A549 (cell line): ENCODE data around the gene KRT35. TPM values are rescaled to one million over a fixed set of nuclear protein-coding genes. Genes with fewer than 3 reads are reported as not detected.

Experiments
- ATAC-seq, 2 experiments: fragments of 200-7000 bp in 1 of 2; fragments of >200 bp in 1 of 2; cut with Nextera tagmentation in 1 of 2; cut with Tn5 transposase in 1 of 2; 3 replicates each; pipeline versions ENCODE4 v1.8.0 to v1.9.1; 2018 to 2020; ENCODE audit warnings: mild to moderate bottlenecking in 1 of 2, moderate library complexity in 1 of 2
- CTCF ChIA-PET: fragments of 300-600 bp; sonication (Branson Sonifier 250); formaldehyde crosslinking; extraction: SDS; loops from one replicate; lab custom pipeline; 2021; ENCODE audit warnings: antibody characterized with exemption, inconsistent platforms; lab: Yijun Ruan, JAX
- POLR2A ChIA-PET: fragments of 350-600 bp; formaldehyde crosslinking; extraction: SDS; loops from one replicate; lab custom pipeline; 2021; ENCODE audit warnings: antibody characterized with exemption, inconsistent platforms; lab: Yijun Ruan, JAX
- DNase-seq, 2 experiments: peaks; one replicate each; pipeline versions ENCODE4 v3.0.0 to v3.0.0-alpha.2; 2011 to 2016; ENCODE audit warnings: low read depth in 1 of 2, low spot score in 1 of 2
- FAIRE-seq: peaks from 2 replicates; lab custom pipeline; 2011; peaks lifted over from hg19 to GRCh38; lab: Jason Lieb, UNC
- H3K27ac ChIP-seq, 2 experiments: fragments of >200 bp; sonication (Bioruptor Twin); formaldehyde crosslinking; 3 replicates each; pipeline ENCODE4 v1.5.1; 2016 to 2017
- H3K4me1 ChIP-seq: fragments of >200 bp; sonication (Bioruptor Twin); formaldehyde crosslinking; 3 replicates; pipeline ENCODE4 v1.6.1; 2016
- H3K4me2 ChIP-seq: fragments of >200 bp; sonication (Bioruptor Twin); formaldehyde crosslinking; 3 replicates; pipeline ENCODE4 v1.6.1; 2016
- H3K4me3 ChIP-seq: fragments of >200 bp; sonication (Bioruptor Twin); formaldehyde crosslinking; 3 replicates; pipeline ENCODE4 v1.5.1; 2016
- H3K9me3 ChIP-seq: fragments of >200 bp; sonication (Bioruptor Twin); formaldehyde crosslinking; 3 replicates; pipeline ENCODE4 v1.6.1; 2016
- BCL3 ChIP-seq: fragments of >200 bp; sonication (Bioruptor Twin); formaldehyde crosslinking; IDR thresholded peaks from 3 replicates; pipeline ENCODE4 v1.6.1; 2016
- BHLHE40 ChIP-seq: IDR thresholded peaks from 2 replicates; pipeline ENCODE4 v1.6.1; 2012; ENCODE audit warnings: low read depth, low read length, inconsistent platforms
- CHD4 ChIP-seq: fragments of 200-600 bp; sonication (generic); IDR thresholded peaks from 2 replicates; pipeline ENCODE4 v1.6.1; 2016; ENCODE audit warnings: antibody characterized with exemption, mild to moderate bottlenecking, borderline replicate concordance
- EHMT2 ChIP-seq: fragments of 200-600 bp; sonication (generic); IDR thresholded peaks from 2 replicates; pipeline ENCODE4 v1.6.1; 2016; ENCODE audit warnings: antibody characterized with exemption, low read depth, mild to moderate bottlenecking, moderate library complexity
- EP300 ChIP-seq, 2 experiments: fragments of >200 bp; sonication (Bioruptor Twin); formaldehyde crosslinking; IDR thresholded peaks; 2 replicates in 1 of 2; 3 replicates in 1 of 2; pipeline ENCODE4 v1.6.1; 2016 to 2017
- ESRRA ChIP-seq: fragments of 150-350 bp; IDR thresholded peaks from 2 replicates; pipeline ENCODE4 v1.6.1; 2014; ENCODE audit warnings: mild to moderate bottlenecking, low read length, borderline replicate concordance
- FOSL2 ChIP-seq, 2 experiments: fragments of 450-650 bp in 1 of 2; fragments of >200 bp in 1 of 2; sonication (Bioruptor Twin) in 1 of 2; formaldehyde crosslinking; IDR thresholded peaks; 2 replicates each; pipeline versions ENCODE4 v1.5.0 to v1.6.1; 2016 to 2020; ENCODE audit warnings: mild to moderate bottlenecking in 1 of 2, moderate library complexity in 1 of 2
- HDAC2 ChIP-seq: fragments of 200-600 bp; sonication (generic); IDR thresholded peaks from 2 replicates; pipeline ENCODE4 v1.6.1; 2016
- HES2 ChIP-seq: fragments of >200 bp; sonication (Bioruptor Twin); formaldehyde crosslinking; IDR thresholded peaks from 2 replicates; pipeline ENCODE4 v1.6.1; 2016
- HEYL ChIP-seq: fragments of 250-450 bp; sonication (Bioruptor Pico); IDR thresholded peaks from 2 replicates; pipeline ENCODE4 v1.8.0; 2021; ENCODE audit warnings: mild to moderate bottlenecking, moderate library complexity
- HOXB5 ChIP-seq: fragments of 250-450 bp; sonication (Bioruptor Pico); IDR thresholded peaks from 2 replicates; pipeline ENCODE4 v1.5.0; 2020; ENCODE audit warnings: mild to moderate bottlenecking, moderate library complexity
- JUN ChIP-seq, 2 experiments: fragments of >200 bp; sonication (Bioruptor Twin); formaldehyde crosslinking; IDR thresholded peaks; 2 replicates in 1 of 2; 3 replicates in 1 of 2; pipeline ENCODE4 v1.6.1; 2016 to 2017
- JUNB ChIP-seq: fragments of >200 bp; sonication (Bioruptor Twin); formaldehyde crosslinking; IDR thresholded peaks from 2 replicates; pipeline ENCODE4 v1.6.1; 2016
- NPAS2 ChIP-seq: fragments of 250-450 bp; sonication (Bioruptor Pico); IDR thresholded peaks from 2 replicates; pipeline ENCODE4 v1.8.0; 2022; ENCODE audit warnings: mild to moderate bottlenecking, moderate library complexity, borderline replicate concordance
- PBX3 ChIP-seq: IDR thresholded peaks from 2 replicates; pipeline ENCODE4 v1.6.1; 2012
- REST ChIP-seq: fragments of 200-600 bp; sonication (generic); IDR thresholded peaks from 2 replicates; pipeline ENCODE4 v1.6.1; 2016; ENCODE audit warnings: antibody characterized with exemption, mild to moderate bottlenecking, moderate library complexity
- USF2 ChIP-seq: fragments of 450-650 bp; IDR thresholded peaks from 2 replicates; pipeline ENCODE4 v1.6.1; 2014; ENCODE audit warnings: antibody characterized with exemption
- ZC3H11A ChIP-seq: fragments of 450-650 bp; IDR thresholded peaks from 2 replicates; pipeline ENCODE4 v1.6.1; 2014; ENCODE audit warnings: antibody characterized with exemption, mild to moderate bottlenecking
- ZFP36 ChIP-seq: fragments of 450-650 bp; IDR thresholded peaks from 2 replicates; pipeline ENCODE4 v1.6.1; 2014; ENCODE audit warnings: borderline replicate concordance; ENCODE audit not compliant: partially characterized antibody
- WGBS: methylation state at CpG from one replicate; pipeline ENCODE4 v1.1.6; 2017; ENCODE audit errors: missing lambda C conversion rate; 5-methylcytosine and 5-hydroxymethylcytosine counted together
- polyA plus RNA-seq, 4 experiments: library from polyadenylated mRNA; depleted of rRNA in 3 of 4; stranded (reverse); fragments of >200 nt; fragmentation: RNase III in 1 of 4; extraction: RNeasy Plus Mini Kit Qiagen cat#74134 plus additional on column Dnase treatment in 1 of 4; gene quantifications; 2 replicates in 3 of 4; 3 replicates in 1 of 4; pipeline ENCODE4 v1.2.3, GENCODE V29; 2011 to 2017

The KRT35 gene
- polyA plus RNA-seq, 2 of the 4 experiments (the other 2 are of a cell fraction), result not detected

- Histone ChIP-seq H3K27ac (no peak overlapping the region), H3K9me3 (no peaks in the 10 kb centered on the region), H3K4me2 (no peak overlapping the region), H3K4me1 (no peaks in the 10 kb centered on the region), H3K4me3 (no peak overlapping the region)
- CTCF ChIA-PET, result interaction anchor here (0.8 to 3.3 kb wide), 4 partner anchors 12 to 105 kb away, joined by 3 to 13 read pairs (median 4); no protein-coding TSS in a partner anchor
- FAIRE-seq (no peak), ATAC-seq (no peak), DNase-seq (no peak)
- TF ChIP-seq EP300 (IDR thresholded peaks at IDR 0.05) (no peak), USF2 (no peak), HEYL (no peak), HDAC2 (no peak), ZFP36 (no peak), REST (no peak), HES2 (no peak), JUN (IDR thresholded peaks at IDR 0.05) (no peak), BCL3 (no peak)
- POLR2A ChIA-PET, result no interaction called here
- 46% methylated on average over 1 of the region's 1 CpG for WGBS
Observed at GRCh38 chr17:41444186-41444585, 36.8 kb downstream of the KRT35 start.

GRCh38 chr17:41442739-41443138 lies 38.2 kb downstream of the KRT35 start:
- FAIRE-seq, result no peak
- ChIA-PET CTCF (interaction anchor here (0.6 to 3.3 kb wide), 6 partner anchors 13 to 121 kb away, joined by 3 to 13 read pairs (median 4); partner anchors contain the start of gene KRT32), POLR2A (no interaction called here)
- H3K4me1 ChIP-seq, result no peaks in the 10 kb centered on the region
- WGBS, result 39% methylated on average over 4 of the region's 4 CpGs
- H3K9me3 ChIP-seq, result no peaks in the 10 kb centered on the region
- H3K4me3 ChIP-seq, result no peak overlapping the region
- H3K27ac ChIP-seq, result no peak overlapping the region
- no peak for ATAC-seq
- TF ChIP-seq FOSL2 (IDR thresholded peaks at IDR 0.05) (no peak), FOSL2 (CRISPR knock-in tag; IDR thresholded peaks at IDR 0.05) (peak; percentile 28; the same call in 1 of the 2 replicates), EHMT2 (no peak)
- no peak for DNase-seq
- H3K4me2 ChIP-seq, result no peak overlapping the region

GRCh38 chr17:41440531-41441033 lies 40.4 kb downstream of the KRT35 start, which contains the start of gene KRT38:
TSS of gene KRT38 (minus strand) at chr17:41440983. CDS start at chr17:41440921, 62 bp downstream.
- CTCF ChIA-PET, result interaction anchor here (1.7 to 2.1 kb wide), 2 partner anchors 23 to 108 kb away, joined by 5 to 8 read pairs; no protein-coding TSS in a partner anchor

More at GRCh38 chr17:41440531-41441033, 40.4 kb downstream of the KRT35 start, which contains the start of gene KRT38:
- no peak for TF ChIP-seq EP300 (IDR thresholded peaks at IDR 0.05)
- TF ChIP-seq HES2, result no peak
- TF ChIP-seq CHD4, result no peak
- no peak for TF ChIP-seq NPAS2 (CRISPR knock-in tag)
- TF ChIP-seq HOXB5 (CRISPR knock-in tag), result no peak
- no peak for TF ChIP-seq JUNB
- no peak for TF ChIP-seq USF2
- TF ChIP-seq HEYL, result no peak
- TF ChIP-seq PBX3, result no peak
- TF ChIP-seq BHLHE40, result no peak
- no peak for TF ChIP-seq ZC3H11A
- no peak for TF ChIP-seq ESRRA
- no peak for TF ChIP-seq ZFP36
- ATAC-seq (no peak), FAIRE-seq (no peak), DNase-seq (no peak)
- POLR2A ChIA-PET, result no interaction called here
- no peaks in the 10 kb centered on the region for H3K9me3 ChIP-seq
- no peak within 1 kb of the TSS for H3K27ac ChIP-seq
- H3K4me3 ChIP-seq, result no peak within 1 kb of the TSS
- no peaks in the 10 kb centered on the region for H3K4me1 ChIP-seq
- H3K4me2 ChIP-seq, result no peak within 1 kb of the TSS
- WGBS, result 57% methylated on average over 10 of the region's 10 CpGs
